Heart left ventricle (tissue), 13 donors: ENCODE measurements around the gene SHROOM2.

Source experiments
- POLR2A ChIP-seq, 2 donors: fragments of 450-650 bp; IDR thresholded peaks; one replicate each; pipeline ENCODE4 v1.6.1; 2017; ENCODE audit warnings: antibody characterized with exemption in 2 of 2, mild to moderate bottlenecking in 2 of 2, moderate library complexity in 2 of 2
- TF ChIP-seq, protein P1 (sequence below), 12 donors: fragments of 200-600 bp; sonication (generic) in 4 of 12; IDR thresholded peaks; one replicate each; pipeline versions ENCODE4 v1.5.0 to v1.8.0; 2018 to 2022; ENCODE audit warnings: antibody characterized with exemption in 12 of 12, mild to moderate bottlenecking in 5 of 12
- donor health status: ischemic (EF 13 %, LVEDD 7.1; RV severe dilation, severe dysfunction).
- donor health status: DM: no; HTN: yes; CAD: no.
- donor health status: DM: no; HTN: no; CAD: no.
- donor health status: ischemic (EF 25% LVEDD 6.9; RV normal size, moderate dysfunction).
- donor health status: ischemic (EF 25% LVEDD 5.7; RV mildly dilated, moderate dysfunction).
- donor health status: ischemic (EF 35%, LVEDD 5.7; RV mildly dilated, moderate dysfunction).
- donor health status: nonischemic (EF 11% LVEDD 7.7; RV severe dilation, severe dysfunction).
- donor health status: DM: yes; HTN: yes; CAD: no.
- donor health status: PGD.
- donor health status: ischemic (EF 29% LVEDD 5.4; RV normal size, mild dysfunction).
- donor health status: nonischemic (EF 23%, LVEDD 6.1; RV moderate dilation, normal function).

DNA sequence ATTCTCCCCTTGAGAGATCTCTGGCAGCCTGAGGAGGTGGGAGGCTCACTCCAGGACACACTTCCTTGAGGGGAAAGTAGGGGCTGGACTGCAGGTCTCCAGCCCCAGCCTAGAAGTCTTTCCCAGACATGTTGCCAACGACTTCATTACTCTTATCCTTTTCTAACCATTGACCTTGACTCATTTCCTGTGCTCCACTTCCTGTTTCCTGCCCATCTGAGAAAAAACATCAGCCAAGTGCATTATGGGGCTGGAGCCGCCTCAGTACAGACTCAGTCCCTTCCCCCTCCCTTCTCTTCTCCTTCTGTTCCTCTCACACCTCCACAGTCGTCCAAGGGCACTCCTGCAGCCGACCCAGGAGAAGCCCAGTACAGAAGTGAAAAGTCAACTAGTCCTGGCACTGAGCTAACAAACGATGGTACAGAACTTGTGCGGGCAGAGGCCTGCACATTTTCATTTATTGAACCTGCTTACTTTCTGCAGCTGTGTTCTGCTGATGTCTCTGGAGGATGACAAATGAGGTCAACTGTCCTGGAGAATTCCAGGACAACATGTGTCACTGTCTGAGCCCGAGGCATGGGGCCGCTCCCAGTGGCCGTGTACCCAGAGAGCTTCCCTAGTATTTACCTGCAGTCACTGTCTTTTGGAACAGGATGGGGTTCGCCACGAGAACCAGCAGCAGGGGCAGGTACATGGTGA, 40.7 kb upstream of the SHROOM2 start:
- TF ChIP-seq, protein P1, sequence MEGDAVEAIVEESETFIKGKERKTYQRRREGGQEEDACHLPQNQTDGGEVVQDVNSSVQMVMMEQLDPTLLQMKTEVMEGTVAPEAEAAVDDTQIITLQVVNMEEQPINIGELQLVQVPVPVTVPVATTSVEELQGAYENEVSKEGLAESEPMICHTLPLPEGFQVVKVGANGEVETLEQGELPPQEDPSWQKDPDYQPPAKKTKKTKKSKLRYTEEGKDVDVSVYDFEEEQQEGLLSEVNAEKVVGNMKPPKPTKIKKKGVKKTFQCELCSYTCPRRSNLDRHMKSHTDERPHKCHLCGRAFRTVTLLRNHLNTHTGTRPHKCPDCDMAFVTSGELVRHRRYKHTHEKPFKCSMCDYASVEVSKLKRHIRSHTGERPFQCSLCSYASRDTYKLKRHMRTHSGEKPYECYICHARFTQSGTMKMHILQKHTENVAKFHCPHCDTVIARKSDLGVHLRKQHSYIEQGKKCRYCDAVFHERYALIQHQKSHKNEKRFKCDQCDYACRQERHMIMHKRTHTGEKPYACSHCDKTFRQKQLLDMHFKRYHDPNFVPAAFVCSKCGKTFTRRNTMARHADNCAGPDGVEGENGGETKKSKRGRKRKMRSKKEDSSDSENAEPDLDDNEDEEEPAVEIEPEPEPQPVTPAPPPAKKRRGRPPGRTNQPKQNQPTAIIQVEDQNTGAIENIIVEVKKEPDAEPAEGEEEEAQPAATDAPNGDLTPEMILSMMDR (IDR thresholded peaks at IDR 0.05) = no peak
- no peak for TF ChIP-seq POLR2A (IDR thresholded peaks at IDR 0.05)
